Measurements from ENCODE around the gene CSNK2A2.

DNA sequence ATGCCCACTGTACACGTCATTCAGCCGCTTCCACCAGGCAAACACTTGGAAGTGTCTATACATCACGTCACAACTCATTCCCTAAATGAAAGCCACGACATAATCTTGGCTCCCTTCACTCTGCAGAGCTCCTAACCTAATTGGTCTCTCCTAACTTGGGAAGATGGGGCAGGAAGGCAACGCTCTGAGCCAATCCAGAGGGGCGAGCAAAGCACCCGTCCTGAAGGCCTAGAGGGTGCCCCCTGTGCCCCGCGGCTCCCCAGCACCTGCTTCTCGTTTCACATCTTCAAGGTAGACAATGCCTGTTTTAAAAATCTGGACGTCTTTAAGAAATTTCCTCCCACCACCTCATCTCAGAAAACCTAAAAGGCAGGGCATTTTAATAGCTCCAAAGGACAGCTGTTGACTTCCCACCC, 1.0 kb downstream of the CSNK2A2 start:
- TF ChIP-seq, protein P1, sequence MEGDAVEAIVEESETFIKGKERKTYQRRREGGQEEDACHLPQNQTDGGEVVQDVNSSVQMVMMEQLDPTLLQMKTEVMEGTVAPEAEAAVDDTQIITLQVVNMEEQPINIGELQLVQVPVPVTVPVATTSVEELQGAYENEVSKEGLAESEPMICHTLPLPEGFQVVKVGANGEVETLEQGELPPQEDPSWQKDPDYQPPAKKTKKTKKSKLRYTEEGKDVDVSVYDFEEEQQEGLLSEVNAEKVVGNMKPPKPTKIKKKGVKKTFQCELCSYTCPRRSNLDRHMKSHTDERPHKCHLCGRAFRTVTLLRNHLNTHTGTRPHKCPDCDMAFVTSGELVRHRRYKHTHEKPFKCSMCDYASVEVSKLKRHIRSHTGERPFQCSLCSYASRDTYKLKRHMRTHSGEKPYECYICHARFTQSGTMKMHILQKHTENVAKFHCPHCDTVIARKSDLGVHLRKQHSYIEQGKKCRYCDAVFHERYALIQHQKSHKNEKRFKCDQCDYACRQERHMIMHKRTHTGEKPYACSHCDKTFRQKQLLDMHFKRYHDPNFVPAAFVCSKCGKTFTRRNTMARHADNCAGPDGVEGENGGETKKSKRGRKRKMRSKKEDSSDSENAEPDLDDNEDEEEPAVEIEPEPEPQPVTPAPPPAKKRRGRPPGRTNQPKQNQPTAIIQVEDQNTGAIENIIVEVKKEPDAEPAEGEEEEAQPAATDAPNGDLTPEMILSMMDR (conservative IDR thresholded peaks at IDR 0.05; ENCODE audit: low read depth in 2 of 2), result no peak
- TF ChIP-seq ZNF331 (CRISPR knock-in tag; IDR thresholded peaks at IDR 0.05; ENCODE audit: low read depth) (no peak), EZH2 (IDR thresholded peaks at IDR 0.05; ENCODE audit: low read depth, unreplicated experiment) (no peak), EZH2phosphoT487 (IDR thresholded peaks at IDR 0.05; ENCODE audit: unreplicated experiment) (no peak), POLR2AphosphoS5 (IDR thresholded peaks at IDR 0.05; ENCODE audit: low read depth) (no peak), CREB1 (CRISPR knock-in tag; IDR thresholded peaks at IDR 0.05; ENCODE audit: low read depth) (no peak), JUNB (IDR thresholded peaks at IDR 0.05; ENCODE audit: unreplicated experiment) (no peak), ZNF114 (CRISPR knock-in tag; IDR thresholded peaks at IDR 0.05) (no peak), NANOG (IDR thresholded peaks at IDR 0.05; ENCODE audit: borderline replicate concordance) (no peak), STAT1 (IDR thresholded peaks at IDR 0.05; ENCODE audit: unreplicated experiment) (no peak)
- TF ChIP-seq, protein P2, sequence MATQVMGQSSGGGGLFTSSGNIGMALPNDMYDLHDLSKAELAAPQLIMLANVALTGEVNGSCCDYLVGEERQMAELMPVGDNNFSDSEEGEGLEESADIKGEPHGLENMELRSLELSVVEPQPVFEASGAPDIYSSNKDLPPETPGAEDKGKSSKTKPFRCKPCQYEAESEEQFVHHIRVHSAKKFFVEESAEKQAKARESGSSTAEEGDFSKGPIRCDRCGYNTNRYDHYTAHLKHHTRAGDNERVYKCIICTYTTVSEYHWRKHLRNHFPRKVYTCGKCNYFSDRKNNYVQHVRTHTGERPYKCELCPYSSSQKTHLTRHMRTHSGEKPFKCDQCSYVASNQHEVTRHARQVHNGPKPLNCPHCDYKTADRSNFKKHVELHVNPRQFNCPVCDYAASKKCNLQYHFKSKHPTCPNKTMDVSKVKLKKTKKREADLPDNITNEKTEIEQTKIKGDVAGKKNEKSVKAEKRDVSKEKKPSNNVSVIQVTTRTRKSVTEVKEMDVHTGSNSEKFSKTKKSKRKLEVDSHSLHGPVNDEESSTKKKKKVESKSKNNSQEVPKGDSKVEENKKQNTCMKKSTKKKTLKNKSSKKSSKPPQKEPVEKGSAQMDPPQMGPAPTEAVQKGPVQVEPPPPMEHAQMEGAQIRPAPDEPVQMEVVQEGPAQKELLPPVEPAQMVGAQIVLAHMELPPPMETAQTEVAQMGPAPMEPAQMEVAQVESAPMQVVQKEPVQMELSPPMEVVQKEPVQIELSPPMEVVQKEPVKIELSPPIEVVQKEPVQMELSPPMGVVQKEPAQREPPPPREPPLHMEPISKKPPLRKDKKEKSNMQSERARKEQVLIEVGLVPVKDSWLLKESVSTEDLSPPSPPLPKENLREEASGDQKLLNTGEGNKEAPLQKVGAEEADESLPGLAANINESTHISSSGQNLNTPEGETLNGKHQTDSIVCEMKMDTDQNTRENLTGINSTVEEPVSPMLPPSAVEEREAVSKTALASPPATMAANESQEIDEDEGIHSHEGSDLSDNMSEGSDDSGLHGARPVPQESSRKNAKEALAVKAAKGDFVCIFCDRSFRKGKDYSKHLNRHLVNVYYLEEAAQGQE (IDR thresholded peaks at IDR 0.05; ENCODE audit: unreplicated experiment), result no peak
- TF ChIP-seq, protein P3, sequence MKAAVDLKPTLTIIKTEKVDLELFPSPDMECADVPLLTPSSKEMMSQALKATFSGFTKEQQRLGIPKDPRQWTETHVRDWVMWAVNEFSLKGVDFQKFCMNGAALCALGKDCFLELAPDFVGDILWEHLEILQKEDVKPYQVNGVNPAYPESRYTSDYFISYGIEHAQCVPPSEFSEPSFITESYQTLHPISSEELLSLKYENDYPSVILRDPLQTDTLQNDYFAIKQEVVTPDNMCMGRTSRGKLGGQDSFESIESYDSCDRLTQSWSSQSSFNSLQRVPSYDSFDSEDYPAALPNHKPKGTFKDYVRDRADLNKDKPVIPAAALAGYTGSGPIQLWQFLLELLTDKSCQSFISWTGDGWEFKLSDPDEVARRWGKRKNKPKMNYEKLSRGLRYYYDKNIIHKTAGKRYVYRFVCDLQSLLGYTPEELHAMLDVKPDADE (IDR thresholded peaks at IDR 0.05), result no peak
- TF ChIP-seq, protein P4, sequence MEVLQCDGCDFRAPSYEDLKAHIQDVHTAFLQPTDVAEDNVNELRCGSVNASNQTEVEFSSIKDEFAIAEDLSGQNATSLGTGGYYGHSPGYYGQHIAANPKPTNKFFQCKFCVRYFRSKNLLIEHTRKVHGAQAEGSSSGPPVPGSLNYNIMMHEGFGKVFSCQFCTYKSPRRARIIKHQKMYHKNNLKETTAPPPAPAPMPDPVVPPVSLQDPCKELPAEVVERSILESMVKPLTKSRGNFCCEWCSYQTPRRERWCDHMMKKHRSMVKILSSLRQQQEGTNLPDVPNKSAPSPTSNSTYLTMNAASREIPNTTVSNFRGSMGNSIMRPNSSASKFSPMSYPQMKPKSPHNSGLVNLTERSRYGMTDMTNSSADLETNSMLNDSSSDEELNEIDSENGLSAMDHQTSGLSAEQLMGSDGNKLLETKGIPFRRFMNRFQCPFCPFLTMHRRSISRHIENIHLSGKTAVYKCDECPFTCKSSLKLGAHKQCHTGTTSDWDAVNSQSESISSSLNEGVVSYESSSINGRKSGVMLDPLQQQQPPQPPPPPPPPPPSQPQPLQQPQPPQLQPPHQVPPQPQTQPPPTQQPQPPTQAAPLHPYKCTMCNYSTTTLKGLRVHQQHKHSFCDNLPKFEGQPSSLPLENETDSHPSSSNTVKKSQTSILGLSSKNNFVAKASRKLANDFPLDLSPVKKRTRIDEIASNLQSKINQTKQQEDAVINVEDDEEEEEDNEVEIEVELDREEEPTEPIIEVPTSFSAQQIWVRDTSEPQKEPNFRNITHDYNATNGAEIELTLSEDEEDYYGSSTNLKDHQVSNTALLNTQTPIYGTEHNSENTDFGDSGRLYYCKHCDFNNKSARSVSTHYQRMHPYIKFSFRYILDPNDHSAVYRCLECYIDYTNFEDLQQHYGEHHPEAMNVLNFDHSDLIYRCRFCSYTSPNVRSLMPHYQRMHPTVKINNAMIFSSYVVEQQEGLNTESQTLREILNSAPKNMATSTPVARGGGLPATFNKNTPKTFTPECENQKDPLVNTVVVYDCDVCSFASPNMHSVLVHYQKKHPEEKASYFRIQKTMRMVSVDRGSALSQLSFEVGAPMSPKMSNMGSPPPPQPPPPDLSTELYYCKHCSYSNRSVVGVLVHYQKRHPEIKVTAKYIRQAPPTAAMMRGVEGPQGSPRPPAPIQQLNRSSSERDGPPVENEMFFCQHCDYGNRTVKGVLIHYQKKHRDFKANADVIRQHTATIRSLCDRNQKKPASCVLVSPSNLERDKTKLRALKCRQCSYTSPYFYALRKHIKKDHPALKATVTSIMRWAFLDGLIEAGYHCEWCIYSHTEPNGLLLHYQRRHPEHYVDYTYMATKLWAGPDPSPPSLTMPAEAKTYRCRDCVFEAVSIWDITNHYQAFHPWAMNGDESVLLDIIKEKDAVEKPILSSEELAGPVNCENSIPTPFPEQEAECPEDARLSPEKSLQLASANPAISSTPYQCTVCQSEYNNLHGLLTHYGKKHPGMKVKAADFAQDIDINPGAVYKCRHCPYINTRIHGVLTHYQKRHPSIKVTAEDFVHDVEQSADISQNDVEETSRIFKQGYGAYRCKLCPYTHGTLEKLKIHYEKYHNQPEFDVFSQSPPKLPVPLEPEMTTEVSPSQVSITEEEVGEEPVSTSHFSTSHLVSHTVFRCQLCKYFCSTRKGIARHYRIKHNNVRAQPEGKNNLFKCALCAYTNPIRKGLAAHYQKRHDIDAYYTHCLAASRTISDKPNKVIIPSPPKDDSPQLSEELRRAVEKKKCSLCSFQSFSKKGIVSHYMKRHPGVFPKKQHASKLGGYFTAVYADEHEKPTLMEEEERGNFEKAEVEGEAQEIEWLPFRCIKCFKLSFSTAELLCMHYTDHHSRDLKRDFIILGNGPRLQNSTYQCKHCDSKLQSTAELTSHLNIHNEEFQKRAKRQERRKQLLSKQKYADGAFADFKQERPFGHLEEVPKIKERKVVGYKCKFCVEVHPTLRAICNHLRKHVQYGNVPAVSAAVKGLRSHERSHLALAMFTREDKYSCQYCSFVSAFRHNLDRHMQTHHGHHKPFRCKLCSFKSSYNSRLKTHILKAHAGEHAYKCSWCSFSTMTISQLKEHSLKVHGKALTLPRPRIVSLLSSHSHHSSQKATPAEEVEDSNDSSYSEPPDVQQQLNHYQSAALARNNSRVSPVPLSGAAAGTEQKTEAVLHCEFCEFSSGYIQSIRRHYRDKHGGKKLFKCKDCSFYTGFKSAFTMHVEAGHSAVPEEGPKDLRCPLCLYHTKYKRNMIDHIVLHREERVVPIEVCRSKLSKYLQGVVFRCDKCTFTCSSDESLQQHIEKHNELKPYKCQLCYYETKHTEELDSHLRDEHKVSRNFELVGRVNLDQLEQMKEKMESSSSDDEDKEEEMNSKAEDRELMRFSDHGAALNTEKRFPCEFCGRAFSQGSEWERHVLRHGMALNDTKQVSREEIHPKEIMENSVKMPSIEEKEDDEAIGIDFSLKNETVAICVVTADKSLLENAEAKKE (CRISPR knock-in tag; IDR thresholded peaks at IDR 0.05), result no peak
